Hepatocyte (in vitro differentiated cells): Measurements from ENCODE around the gene DMRTC2. TPM values are rescaled to one million over a fixed set of nuclear protein-coding genes. Genes with fewer than 3 reads are reported as not detected.

ENCODE experiments used
- DNase-seq: peaks from one replicate; pipeline ENCODE4 v3.0.0-alpha.2; 2016; ENCODE audit warnings: low spot score
- H2AFZ ChIP-seq: fragments of 200-600 bp; sonication (generic); 2 replicates; pipeline ENCODE4 v1.6.0; 2016; ENCODE audit warnings: antibody characterized with exemption, mild to moderate bottlenecking
- H3K27ac ChIP-seq: fragments of 200-600 bp; sonication (generic); 2 replicates; pipeline ENCODE4 v1.5.1; 2016; ENCODE audit warnings: mild to moderate bottlenecking
- H3K27me3 ChIP-seq: fragments of 200-600 bp; sonication (generic); 2 replicates; pipeline ENCODE4 v1.6.1; 2016
- H3K36me3 ChIP-seq: fragments of 200-600 bp; sonication (generic); replicated peaks from 2 replicates; pipeline ENCODE4 v1.5.1; 2016; ENCODE audit warnings: low read depth; ENCODE audit not compliant: insufficient read depth
- H3K4me1 ChIP-seq: fragments of 200-600 bp; sonication (generic); 2 replicates; pipeline ENCODE4 v1.5.1; 2016; ENCODE audit warnings: mild to moderate bottlenecking, moderate library complexity; ENCODE audit not compliant: insufficient read depth
- H3K4me2 ChIP-seq: fragments of 200-600 bp; sonication (generic); 2 replicates; pipeline ENCODE4 v1.6.0; 2016
- H3K4me3 ChIP-seq: fragments of 200-600 bp; sonication (generic); 2 replicates; pipeline ENCODE4 v1.5.1; 2016; ENCODE audit warnings: mild to moderate bottlenecking
- H3K79me2 ChIP-seq: fragments of 200-600 bp; sonication (generic); 2 replicates; pipeline ENCODE4 v1.6.0; 2017; ENCODE audit warnings: mild to moderate bottlenecking
- H3K9me2 ChIP-seq: fragments of 200-600 bp; sonication (generic); replicated peaks from 2 replicates; pipeline ENCODE4 v1.6.0; 2017; ENCODE audit warnings: mild to moderate bottlenecking; ENCODE audit not compliant: insufficient read depth
- H3K9me3 ChIP-seq: fragments of 200-600 bp; sonication (generic); 2 replicates; pipeline ENCODE4 v1.5.1; 2016; ENCODE audit warnings: low read depth, mild to moderate bottlenecking
- H4K20me1 ChIP-seq: fragments of 200-600 bp; sonication (generic); 2 replicates; pipeline ENCODE4 v1.6.0; 2016; ENCODE audit warnings: mild to moderate bottlenecking; ENCODE audit not compliant: insufficient read depth, poor library complexity, severe bottlenecking
- CTCF ChIP-seq: fragments of 200-600 bp; sonication (generic); IDR thresholded peaks from 2 replicates; pipeline ENCODE4 v1.5.1; 2016; ENCODE audit warnings: antibody characterized with exemption, mild to moderate bottlenecking; ENCODE audit not compliant: poor library complexity
- EZH2 ChIP-seq: fragments of 200-600 bp; sonication (generic); IDR thresholded peaks from 2 replicates; pipeline ENCODE4 v1.6.1; 2016; ENCODE audit warnings: antibody characterized with exemption, mild to moderate bottlenecking, borderline replicate concordance
- EZH2phosphoT487 ChIP-seq: fragments of 200-600 bp; sonication (generic); IDR thresholded peaks from one replicate; pipeline ENCODE4 v1.6.1; 2018; ENCODE audit warnings: antibody characterized with exemption, mild to moderate bottlenecking, low read depth, moderate library complexity; ENCODE audit not compliant: unreplicated experiment, severe bottlenecking
- WGBS: methylation state at CpG from one replicate; pipeline ENCODE4 v1.1.6; 2016; ENCODE audit warnings: low lambda C conversion rate; ENCODE audit errors: missing lambda C conversion rate; 5-methylcytosine and 5-hydroxymethylcytosine counted together
- polyA plus RNA-seq: library from polyadenylated mRNA; unstranded; fragments of >200 nt; fragmentation: Nextera tagmentation; extraction: Ambion mirVana; gene quantifications from 2 replicates; pipeline ENCODE4 v1.2.1, GENCODE V29; 2016
- total RNA-seq: library from RNA; depleted of rRNA; stranded (reverse); fragments of >200 nt; gene quantifications from 2 replicates; pipeline ENCODE4 v1.2.3, GENCODE V29; 2014

The DMRTC2 gene
- total and polyA plus RNA-seq, 2 experiments from 2014 or later = not detected

GRCh38 chr19:41888926-41889325 is 44.1 kb downstream of the DMRTC2 start:
- 97% methylated on average over 12 of the region's 12 CpGs for WGBS
- H3K36me3 ChIP-seq = no peaks in the 10 kb centered on the region
- H4K20me1 ChIP-seq = no peaks in the 10 kb centered on the region
- no peak overlapping the region for H3K4me3 ChIP-seq
- H3K4me1 ChIP-seq = peaks cover 13% of the 10 kb centered on the region
- H3K27ac ChIP-seq = no peak overlapping the region
- peaks cover 27% of the 10 kb centered on the region for H3K79me2 ChIP-seq
- DNase-seq = no peak
- H3K9me3 ChIP-seq = no peaks in the 10 kb centered on the region
- no peak for TF ChIP-seq EZH2phosphoT487
- TF ChIP-seq EZH2 = no peak
- no peak for TF ChIP-seq CTCF
- H3K27me3 ChIP-seq = no peaks in the 10 kb centered on the region
- no peaks in the 10 kb centered on the region for H3K9me2 ChIP-seq
- H3K4me2 ChIP-seq = no peak overlapping the region
- no peak overlapping the region for H2AFZ ChIP-seq

GRCh38 chr19:41889896-41890295 is 45.1 kb downstream of the DMRTC2 start:
- Histone ChIP-seq H3K36me3 (no peaks in the 10 kb centered on the region), H3K4me1 (peaks cover 10% of the 10 kb centered on the region), H3K4me2 (no peak overlapping the region), H3K79me2 (peaks cover 21% of the 10 kb centered on the region), H3K27me3 (no peaks in the 10 kb centered on the region), H2AFZ (no peak overlapping the region), H3K9me3 (no peaks in the 10 kb centered on the region), H3K27ac (no peak overlapping the region), H3K4me3 (no peak overlapping the region), H3K9me2 (no peaks in the 10 kb centered on the region), H4K20me1 (no peaks in the 10 kb centered on the region)
- WGBS = 96% methylated on average over 8 of the region's 8 CpGs
- no peak for TF ChIP-seq EZH2
- no peak for TF ChIP-seq CTCF
- no peak for TF ChIP-seq EZH2phosphoT487
- no peak for DNase-seq

- TF ChIP-seq EZH2 (no peak), EZH2phosphoT487 (no peak), CTCF (no peak)
- no peak for DNase-seq
- no peak overlapping the region for H3K4me3 ChIP-seq
- H4K20me1 ChIP-seq = no peaks in the 10 kb centered on the region
- H3K27ac ChIP-seq = no peak overlapping the region
- H3K4me1 ChIP-seq = peaks cover 7% of the 10 kb centered on the region
- no peak overlapping the region for H3K4me2 ChIP-seq
- no peaks in the 10 kb centered on the region for H3K36me3 ChIP-seq
- H3K27me3 ChIP-seq = no peaks in the 10 kb centered on the region
- peaks cover 11% of the 10 kb centered on the region for H3K79me2 ChIP-seq
- no peaks in the 10 kb centered on the region for H3K9me3 ChIP-seq
- 98% methylated on average over 4 of the region's 4 CpGs for WGBS
- no peak overlapping the region for H2AFZ ChIP-seq
- H3K9me2 ChIP-seq = no peaks in the 10 kb centered on the region
Measured at GRCh38 chr19:41890936-41891335, 46.1 kb downstream of the DMRTC2 start.
